ENCODE results near the gene SLC9A9. TPM values are rescaled to one million over a fixed set of nuclear protein-coding genes. Genes with fewer than 3 reads are reported as not detected.

SLC9A9 gene
- total RNA-seq, 1 donor = 15.1 TPM

DNA sequence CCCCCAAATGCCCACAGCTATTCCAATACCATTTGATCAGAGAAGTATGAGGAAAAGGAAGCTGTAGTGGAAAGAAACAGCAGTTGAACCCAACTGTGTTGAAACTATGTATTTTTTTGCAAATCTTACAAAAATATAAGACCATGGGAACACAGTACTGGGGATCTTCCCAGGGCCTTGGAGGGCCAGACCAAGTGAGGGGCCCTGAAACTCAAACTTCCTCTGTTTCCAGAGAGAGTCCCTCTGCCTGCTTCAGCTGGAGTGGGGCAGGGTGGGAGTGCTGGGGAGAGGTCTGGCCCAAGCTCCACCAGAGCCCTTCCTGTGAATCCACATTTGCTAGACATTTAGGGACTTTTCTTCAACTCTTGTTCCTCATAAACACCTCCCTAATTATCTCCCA lies 464.8 kb downstream of the SLC9A9 start:
- no peaks in the 10 kb centered on the region for H3K27me3 ChIP-seq (ENCODE audit: insufficient read depth, low read length)
- no peak overlapping the region for H3K4me3 ChIP-seq (ENCODE audit: low read length)
- no peaks in the 10 kb centered on the region for H3K9me3 ChIP-seq (ENCODE audit: low read depth, low read length)
- H3K4me1 ChIP-seq (ENCODE audit: insufficient read depth, low read length) = no peaks in the 10 kb centered on the region

DNA sequence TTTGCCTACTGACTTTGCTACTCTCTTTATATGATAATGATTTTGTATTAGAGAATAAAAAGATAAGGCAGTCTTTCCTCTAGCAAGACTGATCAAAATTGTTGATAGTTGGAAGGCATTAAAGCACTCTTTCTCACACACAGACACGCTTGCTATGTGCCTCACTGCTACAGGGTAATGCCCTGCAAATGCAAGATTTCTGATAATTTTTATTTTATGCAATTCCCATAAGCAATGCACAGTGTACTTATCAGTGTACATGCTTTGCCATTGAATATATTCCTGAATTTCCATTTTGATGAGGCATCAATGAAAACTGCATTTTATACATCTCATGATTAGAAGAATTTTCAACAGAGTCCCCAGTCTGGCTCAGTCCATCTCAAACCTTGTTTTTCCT lies 465.5 kb downstream of the SLC9A9 start:
- Histone ChIP-seq H3K4me1 (ENCODE audit: insufficient read depth, low read length) (no peaks in the 10 kb centered on the region), H3K9me3 (ENCODE audit: low read depth, low read length) (no peaks in the 10 kb centered on the region), H3K4me3 (ENCODE audit: low read length) (no peak overlapping the region), H3K27me3 (ENCODE audit: insufficient read depth, low read length) (no peaks in the 10 kb centered on the region)

DNA sequence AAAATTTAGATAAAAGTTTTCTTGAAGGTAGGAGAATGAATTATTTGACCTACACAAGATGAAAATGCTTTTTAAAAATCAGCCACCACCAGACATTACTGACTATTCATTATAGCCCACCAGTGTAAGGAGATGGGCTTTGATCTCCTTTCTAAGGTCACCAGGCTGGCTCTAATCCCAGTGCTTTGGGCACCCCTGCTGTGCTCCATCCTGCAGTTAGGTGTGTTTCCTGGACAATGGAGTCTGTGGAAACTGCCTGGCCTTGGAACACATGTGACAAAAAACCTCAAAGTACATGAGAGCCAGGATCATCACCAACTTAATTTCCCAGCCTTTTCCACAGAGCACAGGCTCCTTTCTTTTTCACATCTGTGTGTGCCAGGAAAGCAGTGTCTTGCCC lies 467.8 kb downstream of the SLC9A9 start:
- Histone ChIP-seq H3K4me3 (ENCODE audit: low read length) (no peak overlapping the region), H3K4me1 (ENCODE audit: insufficient read depth, low read length) (no peaks in the 10 kb centered on the region), H3K27me3 (ENCODE audit: insufficient read depth, low read length) (no peaks in the 10 kb centered on the region), H3K9me3 (ENCODE audit: low read depth, low read length) (no peaks in the 10 kb centered on the region)

DNA sequence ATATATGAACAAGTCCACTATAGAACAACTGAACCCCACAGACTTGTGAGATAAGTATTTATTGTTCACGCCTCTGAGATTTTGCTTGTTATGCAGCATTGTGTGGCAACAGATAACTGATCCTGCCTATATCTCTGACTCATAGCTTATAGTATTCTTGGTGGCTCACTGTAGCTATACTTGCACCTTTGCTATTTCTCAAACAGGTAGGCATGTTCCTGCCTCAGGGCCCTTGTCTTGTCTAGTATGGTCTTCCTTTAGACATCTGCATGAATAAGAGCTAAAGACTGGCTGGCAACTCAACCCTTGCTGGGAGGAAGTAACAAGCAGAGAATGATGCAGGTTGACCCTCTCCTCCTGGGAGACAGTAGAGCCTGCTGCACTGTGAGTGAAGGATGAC lies 472.6 kb downstream of the SLC9A9 start:
- no peak overlapping the region for H3K4me3 ChIP-seq (ENCODE audit: low read length)
- no peaks in the 10 kb centered on the region for H3K27me3 ChIP-seq (ENCODE audit: insufficient read depth, low read length)
- H3K9me3 ChIP-seq (ENCODE audit: low read depth, low read length) = no peaks in the 10 kb centered on the region
- H3K4me1 ChIP-seq (ENCODE audit: insufficient read depth, low read length) = no peaks in the 10 kb centered on the region

DNA sequence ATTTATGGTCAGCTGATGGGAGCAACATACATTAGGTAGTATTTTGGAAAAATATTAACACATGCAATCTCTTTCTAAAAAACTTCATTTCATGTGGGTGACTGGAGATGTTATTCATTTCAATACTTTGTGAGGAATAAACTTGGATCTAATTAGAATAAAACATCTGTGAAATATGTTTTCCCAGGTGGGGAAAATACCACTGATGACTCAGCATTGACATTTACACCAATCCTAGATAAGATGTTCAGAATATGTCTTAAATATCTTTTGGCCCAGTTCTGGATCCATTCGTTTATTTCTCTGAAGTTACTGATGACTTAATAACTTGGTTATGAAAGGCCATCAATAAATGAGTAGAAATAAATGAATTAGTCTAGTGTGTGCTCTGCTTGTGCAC lies 481.1 kb downstream of the SLC9A9 start:
- H3K27me3 ChIP-seq (ENCODE audit: insufficient read depth, low read length) = no peaks in the 10 kb centered on the region
- no peaks in the 10 kb centered on the region for H3K4me1 ChIP-seq (ENCODE audit: insufficient read depth, low read length)
- H3K4me3 ChIP-seq (ENCODE audit: low read length) = no peak overlapping the region
- H3K9me3 ChIP-seq (ENCODE audit: low read depth, low read length) = no peaks in the 10 kb centered on the region

DNA sequence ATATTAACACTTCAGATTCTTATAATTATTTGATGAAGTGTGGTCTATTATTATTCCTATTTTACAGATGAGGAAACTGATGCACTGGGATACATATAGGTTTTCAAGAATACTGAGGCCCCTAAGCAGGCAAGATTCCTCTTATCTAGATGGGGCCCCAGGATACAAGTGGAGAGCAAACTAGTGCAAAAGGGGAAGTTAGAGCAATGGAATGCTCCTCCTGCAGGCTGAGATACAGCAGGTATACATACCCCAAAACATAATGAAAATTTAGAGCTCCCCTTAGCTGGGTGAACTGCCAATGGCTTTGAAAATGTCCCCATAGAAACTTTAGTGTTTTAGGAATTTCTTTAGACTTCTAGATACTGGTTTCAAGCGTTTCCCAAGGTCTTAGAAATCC lies 481.6 kb downstream of the SLC9A9 start:
- Histone ChIP-seq H3K9me3 (ENCODE audit: low read depth, low read length) (no peaks in the 10 kb centered on the region), H3K4me3 (ENCODE audit: low read length) (no peak overlapping the region), H3K4me1 (ENCODE audit: insufficient read depth, low read length) (no peaks in the 10 kb centered on the region), H3K27me3 (ENCODE audit: insufficient read depth, low read length) (no peaks in the 10 kb centered on the region)

DNA sequence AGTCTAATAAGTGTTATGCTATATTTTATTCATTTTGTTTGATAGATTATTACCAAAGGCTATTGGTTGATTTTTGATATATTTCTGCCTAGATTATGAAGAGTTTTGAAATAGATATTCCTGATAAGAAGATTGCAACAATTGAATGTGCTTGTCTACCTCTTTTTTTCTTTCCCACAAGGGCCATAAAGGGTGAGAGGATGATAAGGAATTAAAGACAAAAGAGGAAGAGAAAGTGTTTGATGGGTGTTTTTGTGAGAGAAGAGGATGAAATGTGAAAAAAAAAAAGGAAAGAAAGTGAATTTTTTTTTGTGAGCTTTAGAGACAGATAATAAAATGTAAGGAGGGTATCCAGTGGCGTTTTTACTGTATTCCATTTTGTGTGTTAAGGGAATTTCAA lies 484.3 kb downstream of the SLC9A9 start:
- Histone ChIP-seq H3K9me3 (ENCODE audit: low read depth, low read length) (no peaks in the 10 kb centered on the region), H3K4me1 (ENCODE audit: insufficient read depth, low read length) (no peaks in the 10 kb centered on the region), H3K4me3 (ENCODE audit: low read length) (no peak overlapping the region), H3K27me3 (ENCODE audit: insufficient read depth, low read length) (no peaks in the 10 kb centered on the region)

DNA sequence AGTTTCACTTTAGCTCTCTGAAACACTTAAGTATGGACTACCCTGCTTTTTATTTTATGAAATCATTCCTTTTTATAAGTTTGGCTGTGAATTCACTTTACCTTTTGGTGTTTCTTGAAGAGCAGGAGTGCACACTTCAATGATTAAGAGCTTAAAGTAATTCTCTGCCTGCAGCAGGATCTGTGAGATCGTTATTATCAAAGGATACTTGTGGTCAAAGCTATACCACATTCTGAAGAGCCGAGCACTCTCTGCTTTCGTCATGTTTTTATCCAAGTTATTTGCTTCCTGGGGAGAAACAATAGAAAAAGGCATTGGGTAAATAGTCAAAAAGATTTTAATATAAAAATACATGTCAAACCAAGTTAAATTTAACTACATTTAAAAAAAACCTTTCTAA lies 485.0 kb downstream of the SLC9A9 start:
- Histone ChIP-seq H3K4me1 (ENCODE audit: insufficient read depth, low read length) (no peaks in the 10 kb centered on the region), H3K4me3 (ENCODE audit: low read length) (no peak overlapping the region), H3K9me3 (ENCODE audit: low read depth, low read length) (no peaks in the 10 kb centered on the region), H3K27me3 (ENCODE audit: insufficient read depth, low read length) (no peaks in the 10 kb centered on the region)

DNA sequence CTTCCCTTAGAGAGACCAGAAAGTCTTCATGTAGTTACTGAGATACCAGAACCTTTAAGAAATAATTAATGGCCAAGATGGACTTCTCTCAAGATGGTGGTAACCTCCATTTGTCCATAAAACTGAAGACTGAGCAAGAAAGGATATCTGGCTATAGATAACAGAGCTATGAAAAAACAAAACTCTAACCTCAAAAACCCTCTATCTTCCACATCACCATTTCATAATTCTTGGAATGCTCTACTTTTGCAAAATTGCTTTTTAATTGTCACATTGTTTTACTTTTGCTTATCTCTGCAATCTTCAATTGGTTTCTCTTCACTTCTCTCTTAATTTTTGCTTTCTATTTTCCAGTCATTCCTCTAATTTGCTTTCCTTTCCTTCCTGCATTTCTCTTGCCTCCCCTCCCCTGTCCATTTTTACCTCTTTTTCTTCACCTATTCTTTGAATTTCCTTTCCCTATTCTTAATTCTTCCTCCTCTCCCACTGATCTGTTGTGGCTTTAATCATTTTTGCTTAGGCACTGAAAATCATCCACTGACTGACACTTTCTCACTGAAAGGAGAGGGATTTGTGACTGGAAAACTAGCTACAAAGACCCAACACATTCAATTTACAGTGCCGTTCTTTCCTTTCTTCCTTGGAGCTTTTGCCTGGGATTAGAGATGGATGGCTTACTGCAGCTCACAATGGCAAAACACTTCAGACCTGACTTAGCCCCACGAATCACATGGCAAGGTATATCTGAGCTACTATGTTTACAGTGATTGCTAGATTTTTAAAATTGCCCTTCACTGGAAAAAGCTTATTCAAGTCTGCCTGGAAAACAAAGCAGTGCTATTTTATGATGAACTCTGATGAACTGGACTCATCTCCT lies 485.9 kb downstream of the SLC9A9 start:
- Histone ChIP-seq H3K4me3 (ENCODE audit: low read length) (no peak overlapping the region), H3K27me3 (ENCODE audit: insufficient read depth, low read length) (no peaks in the 10 kb centered on the region), H3K9me3 (ENCODE audit: low read depth, low read length) (no peaks in the 10 kb centered on the region), H3K4me1 (ENCODE audit: insufficient read depth, low read length) (no peaks in the 10 kb centered on the region)

DNA sequence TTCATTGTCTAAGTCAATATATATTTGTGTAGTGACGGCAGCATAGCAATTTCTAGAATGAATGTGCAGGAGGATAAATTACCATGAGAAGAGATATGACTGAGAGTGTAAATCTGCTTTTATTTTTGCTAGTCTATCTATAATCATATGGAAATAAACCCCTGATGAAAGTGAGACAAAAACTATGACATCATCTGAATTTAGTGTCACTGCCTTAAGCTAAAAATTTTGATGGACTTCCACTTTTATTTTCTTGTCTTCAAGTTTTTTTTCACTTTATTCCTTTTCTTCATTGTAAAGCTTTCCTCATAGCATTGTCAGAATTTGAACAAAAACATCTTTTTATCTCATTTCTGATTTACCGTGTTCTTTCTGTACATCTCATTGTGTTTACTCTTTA lies 486.7 kb downstream of the SLC9A9 start:
- H3K4me3 ChIP-seq (ENCODE audit: low read length) = no peak overlapping the region
- no peaks in the 10 kb centered on the region for H3K9me3 ChIP-seq (ENCODE audit: low read depth, low read length)
- H3K27me3 ChIP-seq (ENCODE audit: insufficient read depth, low read length) = no peaks in the 10 kb centered on the region
- H3K4me1 ChIP-seq (ENCODE audit: insufficient read depth, low read length) = no peaks in the 10 kb centered on the region

DNA sequence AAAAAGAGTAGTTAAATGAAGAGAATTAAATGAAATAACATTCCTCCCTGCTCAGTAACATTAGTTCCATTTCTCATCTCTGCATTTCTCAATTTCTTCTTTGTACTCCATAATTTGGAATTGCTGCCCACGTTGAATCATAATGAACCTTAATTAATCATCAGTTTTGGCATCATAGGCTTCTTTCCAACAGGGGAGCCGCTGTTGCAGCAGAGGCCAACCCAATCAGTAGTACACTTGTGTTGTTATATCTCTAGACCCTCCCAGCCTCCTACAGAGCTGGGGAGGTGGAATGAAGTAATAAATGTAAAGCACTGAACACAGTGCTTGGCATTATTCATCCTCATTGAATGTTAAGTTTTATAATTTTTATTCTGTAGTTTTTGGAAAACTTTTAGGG lies 488.0 kb downstream of the SLC9A9 start:
- no peaks in the 10 kb centered on the region for H3K9me3 ChIP-seq (ENCODE audit: low read depth, low read length)
- H3K27me3 ChIP-seq (ENCODE audit: insufficient read depth, low read length) = no peaks in the 10 kb centered on the region
- H3K4me1 ChIP-seq (ENCODE audit: insufficient read depth, low read length) = no peaks in the 10 kb centered on the region
- H3K4me3 ChIP-seq (ENCODE audit: low read length) = no peak overlapping the region

DNA sequence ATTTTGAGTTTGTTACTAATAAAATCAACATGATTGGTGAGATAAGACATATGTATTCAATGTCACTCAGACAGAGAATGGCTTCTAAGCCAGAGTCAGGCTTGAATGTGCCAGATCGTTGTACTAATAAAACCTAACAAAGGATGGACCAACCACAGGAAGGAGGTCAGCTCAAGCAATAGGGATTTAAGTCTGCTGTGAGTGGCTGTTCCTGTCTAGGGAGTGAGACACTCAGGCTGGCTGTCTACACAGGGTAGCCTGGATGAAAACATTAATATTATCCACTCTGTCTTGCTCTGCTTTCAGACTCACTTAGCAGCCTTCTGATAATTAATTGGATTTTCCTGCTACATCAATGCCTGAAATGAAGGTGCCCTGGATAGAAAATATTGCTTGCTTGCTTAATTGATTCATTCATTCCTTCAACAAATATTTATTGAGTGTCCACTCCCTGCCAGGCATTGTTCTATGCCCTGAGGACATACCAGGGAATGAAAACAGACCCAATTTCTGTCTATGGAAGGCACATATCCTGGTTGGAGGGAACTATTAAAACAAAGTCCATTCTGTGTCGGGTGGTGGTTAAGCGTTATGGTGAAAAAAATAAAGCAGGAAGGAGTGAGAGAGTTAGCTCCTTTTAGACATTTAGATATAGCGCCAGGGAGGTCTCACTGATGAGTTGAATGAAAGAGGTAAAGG lies 489.3 kb downstream of the SLC9A9 start:
- H3K4me1 ChIP-seq (ENCODE audit: insufficient read depth, low read length) = no peaks in the 10 kb centered on the region
- no peaks in the 10 kb centered on the region for H3K9me3 ChIP-seq (ENCODE audit: low read depth, low read length)

DNA sequence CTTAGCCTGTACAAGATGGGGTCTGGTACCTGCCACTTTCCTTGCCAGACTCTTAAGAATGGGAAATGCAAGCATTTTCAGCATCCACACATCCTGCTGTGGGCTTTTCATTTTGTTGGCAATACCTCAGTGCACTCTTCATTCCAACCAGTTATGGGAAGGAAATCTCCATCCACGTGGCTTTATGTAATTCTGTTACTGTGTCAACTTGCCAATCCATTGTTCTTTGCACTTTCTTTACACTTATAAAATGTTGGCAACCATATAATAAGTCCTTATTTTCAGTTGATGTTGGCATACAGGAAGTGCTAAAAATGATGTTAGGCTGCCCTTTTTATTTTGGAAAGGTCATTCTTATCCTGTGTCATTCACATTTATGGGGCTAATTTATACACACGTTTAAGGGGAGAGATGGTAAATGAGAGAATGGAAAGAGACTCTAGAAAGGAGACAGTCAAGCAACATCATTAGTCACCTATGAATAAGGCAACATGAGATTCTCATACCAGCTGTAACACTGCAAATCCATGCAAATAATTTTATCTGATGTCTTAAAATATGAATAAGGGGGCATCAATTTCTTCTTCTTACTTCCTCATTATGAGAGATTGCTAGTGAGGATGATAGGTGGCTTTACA lies 490.0 kb downstream of the SLC9A9 start:
- H3K9me3 ChIP-seq (ENCODE audit: low read depth, low read length) = no peaks in the 10 kb centered on the region
- no peaks in the 10 kb centered on the region for H3K27me3 ChIP-seq (ENCODE audit: insufficient read depth, low read length)
- H3K4me1 ChIP-seq (ENCODE audit: insufficient read depth, low read length) = peaks cover 2% of the 10 kb centered on the region
- no peak overlapping the region for H3K4me3 ChIP-seq (ENCODE audit: low read length)

More for the DNA sequence above, 489.3 kb downstream of the SLC9A9 start:
- no peak overlapping the region for H3K4me3 ChIP-seq (ENCODE audit: low read length)
- no peaks in the 10 kb centered on the region for H3K27me3 ChIP-seq (ENCODE audit: insufficient read depth, low read length)

DNA sequence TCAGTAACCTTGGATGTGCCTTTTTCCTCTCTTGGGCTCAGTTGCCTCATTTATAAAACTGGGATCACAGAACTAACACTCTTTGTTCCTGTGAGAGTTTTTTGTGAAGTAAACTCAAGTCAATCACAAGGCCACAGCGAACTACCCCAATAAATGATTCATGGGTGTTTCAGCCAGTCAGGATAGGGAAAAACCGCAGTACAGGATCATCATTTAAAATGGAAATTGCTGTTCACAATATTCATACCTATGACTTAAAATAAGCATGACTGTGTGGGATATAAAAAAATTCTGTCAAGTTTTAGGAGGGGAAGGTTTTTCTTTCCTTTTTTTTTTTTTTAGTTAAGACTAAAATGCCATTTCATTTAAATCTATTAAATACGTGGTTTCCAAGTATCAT lies 490.6 kb downstream of the SLC9A9 start:
- no peak overlapping the region for H3K4me3 ChIP-seq (ENCODE audit: low read length)
- H3K27me3 ChIP-seq (ENCODE audit: insufficient read depth, low read length) = no peaks in the 10 kb centered on the region
- H3K9me3 ChIP-seq (ENCODE audit: low read depth, low read length) = no peaks in the 10 kb centered on the region
- peaks cover 8% of the 10 kb centered on the region for H3K4me1 ChIP-seq (ENCODE audit: insufficient read depth, low read length)

DNA sequence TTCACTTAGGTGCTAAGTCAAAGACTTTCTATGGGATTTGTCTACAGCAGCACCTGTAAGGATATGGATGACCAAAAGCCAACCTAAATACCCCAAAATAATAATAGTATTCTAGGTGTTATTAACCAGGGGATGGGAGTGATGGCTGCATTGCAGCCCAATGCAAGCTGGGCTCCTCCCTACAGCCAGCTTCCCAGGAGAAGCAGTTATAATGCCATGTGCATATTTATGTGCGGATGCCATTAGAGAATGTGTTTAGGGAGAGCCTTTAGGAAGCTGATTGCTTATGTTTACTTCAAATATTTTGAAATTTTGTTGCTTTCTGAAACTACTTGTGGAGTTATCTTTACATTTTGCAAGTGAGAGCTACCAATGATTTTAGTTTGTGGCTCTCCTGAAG lies 491.4 kb downstream of the SLC9A9 start:
- Histone ChIP-seq H3K27me3 (ENCODE audit: insufficient read depth, low read length) (no peaks in the 10 kb centered on the region), H3K4me1 (ENCODE audit: insufficient read depth, low read length) (peaks cover 14% of the 10 kb centered on the region), H3K4me3 (ENCODE audit: low read length) (no peak overlapping the region), H3K9me3 (ENCODE audit: low read depth, low read length) (no peaks in the 10 kb centered on the region)
